ENCODE measurements around the gene PAX9. TPM values are rescaled to one million over a fixed set of nuclear protein-coding genes. Genes with fewer than 3 reads are reported as not detected.
A peak's percentile ranks its signal among the peaks of the same experiment; 100 is the strongest.

Gene PAX9
- polyA plus RNA-seq (2013, experiment 1 of 2): not detected
- polyA plus RNA-seq (2013, experiment 2 of 2): 0.03 TPM

DNA sequence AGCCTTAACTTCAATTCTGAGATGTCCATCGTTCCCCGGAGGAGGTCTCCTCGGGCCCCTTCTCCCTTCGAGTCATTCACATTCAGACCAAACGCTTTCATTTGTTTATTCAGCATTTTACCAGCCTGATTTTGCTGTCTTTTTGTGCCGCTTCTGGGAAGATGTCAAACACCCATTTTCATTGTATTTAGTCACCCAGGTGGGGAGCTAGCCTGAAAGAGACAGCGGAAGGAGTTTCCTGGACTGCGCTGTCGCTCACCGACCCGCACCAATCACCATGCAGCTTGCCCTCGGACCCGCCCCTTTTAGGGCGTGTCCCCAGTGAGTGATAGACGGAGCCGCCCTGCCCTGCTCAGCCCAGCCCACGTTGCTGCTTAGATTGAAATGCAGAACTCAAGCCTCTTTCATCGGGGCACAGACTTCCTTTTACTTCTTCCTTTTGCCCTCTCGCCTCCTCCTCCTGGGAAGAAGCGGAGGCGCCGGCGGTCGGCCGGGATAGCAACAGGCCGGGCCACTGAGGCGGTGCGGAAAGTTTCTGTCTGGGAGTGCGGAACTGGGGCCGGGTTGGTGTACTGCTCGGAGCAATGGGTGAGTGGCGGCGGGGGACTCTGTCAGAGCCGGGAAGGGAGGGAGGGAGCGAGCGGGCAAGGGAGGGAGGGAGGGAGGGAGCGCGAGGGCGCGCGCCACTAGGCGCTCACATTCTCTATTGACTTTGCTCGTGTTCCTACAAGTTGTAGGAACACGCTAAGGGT, at the start of gene PAX9:
Gene PAX9, plus strand, starts transcription at position 355 of the 752 bp plus-strand sequence. Its CDS starts 230 bp downstream, at position 585.
- H3K36me3 ChIP-seq (replicated peaks in 1 of 2; ENCODE audit: control insufficient read depth in 2 of 2, insufficient read depth in 2 of 2, low read length in 2 of 2): no peaks in the 10 kb centered on the region
- peak within 1 kb of the TSS; percentile 58 for H2BK5ac ChIP-seq (ENCODE audit: low read length)
- no peak within 1 kb of the TSS for H2BK15ac ChIP-seq (ENCODE audit: low read length)
- H4K91ac ChIP-seq (ENCODE audit: low read depth, low read length, poor library complexity): no peak within 1 kb of the TSS
- WGBS, 2 donors (ENCODE audit: extremely low coverage in 2 of 2, insufficient read length in 2 of 2, insufficient replicate concordance in 1 of 2): no CpG with 5 or more reads among the region's 44 CpGs
- peak within 1 kb of the TSS; percentile 2 for H2AK5ac ChIP-seq (ENCODE audit: low read depth, low read length)
- H3K4me1 ChIP-seq (ENCODE audit: control insufficient read depth in 2 of 2, insufficient read depth in 1 of 2, low read depth in 1 of 2, low read length in 2 of 2): peaks cover 14 to 27% of the 10 kb centered on the region in 2 donors
- H3K4me3 ChIP-seq (ENCODE audit: low read length in 2 of 2): peak within 1 kb of the TSS; percentile 23 to 41
- no peak within 1 kb of the TSS for H2BK12ac ChIP-seq (ENCODE audit: low read length)
- H3K14ac ChIP-seq (ENCODE audit: low read length): peak within 1 kb of the TSS; percentile 97
- H2AFZ ChIP-seq (ENCODE audit: low read length): peak within 1 kb of the TSS; percentile 93
- peak within 1 kb of the TSS; percentile 74 for H3K4me2 ChIP-seq (ENCODE audit: insufficient read depth, low read length, poor library complexity, severe bottlenecking)
- peak within 1 kb of the TSS; percentile 40 for H3K18ac ChIP-seq (ENCODE audit: low read length)
- H3K27me3 ChIP-seq (ENCODE audit: control insufficient read depth in 3 of 3, insufficient read depth in 3 of 3, low read depth in 1 of 3, low read length in 3 of 3): peaks cover 71 to 100% (median 97%) of the 10 kb centered on the region in 3 experiments
- peaks cover 3% of the 10 kb centered on the region for H3K79me1 ChIP-seq (ENCODE audit: low read depth, low read length)
- no peak within 1 kb of the TSS for H3K4ac ChIP-seq (ENCODE audit: low read length)
- peak; percentile 91 for DNase-seq (ENCODE audit: low spot score)
- peak within 1 kb of the TSS; percentile 72 for H3K9ac ChIP-seq (ENCODE audit: low read depth, low read length, poor library complexity)
- H4K8ac ChIP-seq (ENCODE audit: low read depth, low read length): no peak within 1 kb of the TSS
- H3K23ac ChIP-seq (ENCODE audit: low read depth, low read length, poor library complexity): peak within 1 kb of the TSS; percentile 56
- H2BK120ac ChIP-seq (ENCODE audit: low read depth, low read length): no peak within 1 kb of the TSS
- no peak within 1 kb of the TSS for H3K27ac ChIP-seq (replicated peaks; ENCODE audit: low read length)
- H3K9me3 ChIP-seq (replicated peaks in 1 of 2; ENCODE audit: control insufficient read depth in 2 of 2, insufficient read depth in 1 of 2, low read depth in 1 of 2, low read length in 2 of 2): peaks cover 0 to 2% of the 10 kb centered on the region in 2 donors

DNA sequence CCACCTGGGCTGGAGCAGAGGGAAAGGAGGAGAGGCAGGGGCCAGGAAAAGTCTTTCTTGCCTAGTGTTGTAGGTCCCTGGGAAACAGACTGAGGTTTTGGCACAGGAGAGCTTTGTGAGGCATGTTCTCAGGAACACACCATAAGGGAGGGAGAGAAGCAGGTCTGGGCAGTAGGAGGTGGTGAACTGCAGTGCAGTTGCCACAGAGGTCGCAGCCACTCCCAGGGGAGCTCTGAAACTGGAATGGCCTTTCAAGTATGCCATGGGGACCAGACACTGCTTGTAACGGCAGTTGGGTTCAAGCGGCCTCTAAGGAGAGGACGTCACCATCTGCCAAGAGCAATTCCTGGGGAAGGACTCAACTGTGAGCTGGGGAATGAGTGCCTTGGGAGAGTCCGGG, 43.8 kb upstream of the PAX9 start:
- Histone ChIP-seq H3K4ac (ENCODE audit: low read length) (no peak overlapping the region), H2AK5ac (ENCODE audit: low read depth, low read length) (no peak overlapping the region), H3K9ac (ENCODE audit: low read depth, low read length, poor library complexity) (no peak overlapping the region), H3K14ac (ENCODE audit: low read length) (no peak overlapping the region), H3K4me1 (ENCODE audit: control insufficient read depth in 2 of 2, insufficient read depth in 1 of 2, low read depth in 1 of 2, low read length in 2 of 2) (no peaks in the 10 kb centered on the region), H2AFZ (ENCODE audit: low read length) (no peak overlapping the region), H3K27ac (replicated peaks; ENCODE audit: low read length) (no peak overlapping the region), H2BK120ac (ENCODE audit: low read depth, low read length) (no peak overlapping the region), H3K18ac (ENCODE audit: low read length) (no peak overlapping the region), H3K4me3 (ENCODE audit: low read length in 2 of 2) (no peak overlapping the region), H2BK15ac (ENCODE audit: low read length) (no peak overlapping the region), H4K8ac (ENCODE audit: low read depth, low read length) (no peak overlapping the region), H3K23ac (ENCODE audit: low read depth, low read length, poor library complexity) (no peak overlapping the region), H2BK5ac (ENCODE audit: low read length) (no peak overlapping the region), H2BK12ac (ENCODE audit: low read length) (no peak overlapping the region), H3K36me3 (replicated peaks in 1 of 2; ENCODE audit: control insufficient read depth in 2 of 2, insufficient read depth in 2 of 2, low read length in 2 of 2) (no peaks in the 10 kb centered on the region), H3K27me3 (ENCODE audit: control insufficient read depth in 3 of 3, insufficient read depth in 3 of 3, low read depth in 1 of 3, low read length in 3 of 3) (peaks cover 0 to 6% (median 0%) of the 10 kb centered on the region in 3 experiments), H3K9me3 (replicated peaks in 1 of 2; ENCODE audit: control insufficient read depth in 2 of 2, insufficient read depth in 1 of 2, low read depth in 1 of 2, low read length in 2 of 2) (no peaks in the 10 kb centered on the region), H4K91ac (ENCODE audit: low read depth, low read length, poor library complexity) (no peak overlapping the region), H3K79me1 (ENCODE audit: low read depth, low read length) (no peaks in the 10 kb centered on the region), H3K4me2 (ENCODE audit: insufficient read depth, low read length, poor library complexity, severe bottlenecking) (no peak overlapping the region)
- WGBS, 2 donors (ENCODE audit: extremely low coverage in 2 of 2, insufficient read length in 2 of 2, insufficient replicate concordance in 1 of 2): no CpG with 5 or more reads among the region's 5 CpGs
- DNase-seq (ENCODE audit: low spot score): no peak

DNA sequence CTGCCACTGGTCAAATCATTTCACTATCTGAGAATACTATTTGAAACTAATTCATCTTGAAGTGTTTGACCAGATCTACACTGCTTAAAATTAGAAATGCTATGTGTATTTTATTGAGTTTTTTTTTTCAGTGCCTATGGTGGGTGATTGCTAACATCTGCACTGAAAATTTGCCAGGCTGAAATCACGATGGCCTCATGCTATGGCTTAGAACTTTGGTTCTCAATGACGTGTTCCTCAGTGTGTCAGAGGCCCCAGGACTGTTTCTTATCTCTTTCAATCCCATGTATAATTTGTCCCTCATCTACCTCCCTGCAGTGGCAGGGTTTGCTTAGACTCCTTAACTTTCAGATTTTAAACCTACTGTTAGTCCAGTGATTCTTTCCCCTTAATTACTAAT, 43.0 kb upstream of the PAX9 start:
- Histone ChIP-seq H2BK5ac (ENCODE audit: low read length) (no peak overlapping the region), H2AFZ (ENCODE audit: low read length) (no peak overlapping the region), H3K4me1 (ENCODE audit: control insufficient read depth in 2 of 2, insufficient read depth in 1 of 2, low read depth in 1 of 2, low read length in 2 of 2) (no peaks in the 10 kb centered on the region), H3K4me2 (ENCODE audit: insufficient read depth, low read length, poor library complexity, severe bottlenecking) (no peak overlapping the region), H2BK15ac (ENCODE audit: low read length) (no peak overlapping the region), H3K79me1 (ENCODE audit: low read depth, low read length) (no peaks in the 10 kb centered on the region), H4K91ac (ENCODE audit: low read depth, low read length, poor library complexity) (no peak overlapping the region), H2BK120ac (ENCODE audit: low read depth, low read length) (no peak overlapping the region), H3K9me3 (replicated peaks in 1 of 2; ENCODE audit: control insufficient read depth in 2 of 2, insufficient read depth in 1 of 2, low read depth in 1 of 2, low read length in 2 of 2) (no peaks in the 10 kb centered on the region), H2BK12ac (ENCODE audit: low read length) (no peak overlapping the region), H3K36me3 (replicated peaks in 1 of 2; ENCODE audit: control insufficient read depth in 2 of 2, insufficient read depth in 2 of 2, low read length in 2 of 2) (no peaks in the 10 kb centered on the region), H4K8ac (ENCODE audit: low read depth, low read length) (no peak overlapping the region), H3K4me3 (ENCODE audit: low read length in 2 of 2) (no peak overlapping the region), H3K27ac (replicated peaks; ENCODE audit: low read length) (no peak overlapping the region), H2AK5ac (ENCODE audit: low read depth, low read length) (no peak overlapping the region), H3K18ac (ENCODE audit: low read length) (no peak overlapping the region), H3K4ac (ENCODE audit: low read length) (no peak overlapping the region), H3K23ac (ENCODE audit: low read depth, low read length, poor library complexity) (no peak overlapping the region), H3K27me3 (ENCODE audit: control insufficient read depth in 3 of 3, insufficient read depth in 3 of 3, low read depth in 1 of 3, low read length in 3 of 3) (peaks cover 0 to 6% (median 0%) of the 10 kb centered on the region in 3 experiments), H3K9ac (ENCODE audit: low read depth, low read length, poor library complexity) (no peak overlapping the region), H3K14ac (ENCODE audit: low read length) (no peak overlapping the region)
- WGBS, 2 donors (ENCODE audit: extremely low coverage in 2 of 2, insufficient read length in 2 of 2, insufficient replicate concordance in 1 of 2): no CpG with 5 or more reads among the region's 2 CpGs
- DNase-seq (ENCODE audit: low spot score): no peak

DNA sequence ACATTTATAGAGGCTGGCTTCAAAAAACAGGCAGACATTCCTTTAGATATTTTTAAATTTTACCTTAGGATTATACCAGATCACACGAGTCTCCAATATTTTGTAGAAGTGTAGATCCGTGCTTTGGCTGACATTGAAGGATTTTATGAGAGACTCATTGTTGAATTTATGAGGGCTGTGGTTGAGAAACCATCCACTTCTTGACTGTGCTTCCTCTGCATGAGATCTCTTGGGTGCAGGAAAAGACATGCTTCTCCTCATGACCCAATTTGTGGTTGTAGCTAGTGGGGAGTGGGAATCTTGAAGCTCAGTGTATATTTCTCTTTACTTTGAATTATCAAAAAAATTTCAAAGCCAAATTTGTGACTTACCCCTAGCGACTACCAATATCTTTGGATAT, 42.5 kb upstream of the PAX9 start:
- no peak overlapping the region for H2AK5ac ChIP-seq (ENCODE audit: low read depth, low read length)
- no peak overlapping the region for H3K4me3 ChIP-seq (ENCODE audit: low read length in 2 of 2)
- H3K27ac ChIP-seq (replicated peaks; ENCODE audit: low read length): no peak overlapping the region
- no peak overlapping the region for H3K4ac ChIP-seq (ENCODE audit: low read length)
- peaks cover 0 to 6% (median 0%) of the 10 kb centered on the region in 3 experiments for H3K27me3 ChIP-seq (ENCODE audit: control insufficient read depth in 3 of 3, insufficient read depth in 3 of 3, low read depth in 1 of 3, low read length in 3 of 3)
- no peak overlapping the region for H2BK15ac ChIP-seq (ENCODE audit: low read length)
- H2AFZ ChIP-seq (ENCODE audit: low read length): no peak overlapping the region
- no peak overlapping the region for H4K8ac ChIP-seq (ENCODE audit: low read depth, low read length)
- no peak overlapping the region for H3K4me2 ChIP-seq (ENCODE audit: insufficient read depth, low read length, poor library complexity, severe bottlenecking)
- H3K79me1 ChIP-seq (ENCODE audit: low read depth, low read length): no peaks in the 10 kb centered on the region
- H2BK12ac ChIP-seq (ENCODE audit: low read length): no peak overlapping the region
- no peak overlapping the region for H3K9ac ChIP-seq (ENCODE audit: low read depth, low read length, poor library complexity)
- H3K14ac ChIP-seq (ENCODE audit: low read length): no peak overlapping the region
- H4K91ac ChIP-seq (ENCODE audit: low read depth, low read length, poor library complexity): no peak overlapping the region
- H3K4me1 ChIP-seq (ENCODE audit: control insufficient read depth in 2 of 2, insufficient read depth in 1 of 2, low read depth in 1 of 2, low read length in 2 of 2): no peaks in the 10 kb centered on the region
- H3K18ac ChIP-seq (ENCODE audit: low read length): no peak overlapping the region
- DNase-seq (ENCODE audit: low spot score): no peak
- no peak overlapping the region for H2BK120ac ChIP-seq (ENCODE audit: low read depth, low read length)
- no peaks in the 10 kb centered on the region for H3K9me3 ChIP-seq (replicated peaks in 1 of 2; ENCODE audit: control insufficient read depth in 2 of 2, insufficient read depth in 1 of 2, low read depth in 1 of 2, low read length in 2 of 2)
- no CpG with 5 or more reads among the region's 3 CpGs for WGBS, 2 donors (ENCODE audit: extremely low coverage in 2 of 2, insufficient read length in 2 of 2, insufficient replicate concordance in 1 of 2)
- no peak overlapping the region for H3K23ac ChIP-seq (ENCODE audit: low read depth, low read length, poor library complexity)
- no peak overlapping the region for H2BK5ac ChIP-seq (ENCODE audit: low read length)
- H3K36me3 ChIP-seq (replicated peaks in 1 of 2; ENCODE audit: control insufficient read depth in 2 of 2, insufficient read depth in 2 of 2, low read length in 2 of 2): no peaks in the 10 kb centered on the region
